IMR-90 (cell line): Measurements from ENCODE around the gene DIAPH1. TPM values are rescaled to one million over a fixed set of nuclear protein-coding genes. Genes with fewer than 3 reads are reported as not detected.

ENCODE experiments used
- ATAC-seq: fragments of 200-7000 bp; cut with Tn5 transposase; 2 replicates; pipeline ENCODE4 v1.9.1; 2020; ENCODE audit warnings: low read depth, mild to moderate bottlenecking, moderate library complexity
- BruUV-seq: library from RNA; stranded (reverse); fragments of 400-500 nt; replicated peaks from 2 replicates; lab custom pipeline; 2021; lab: Mats Ljungman, UMichigan
- CTCF ChIA-PET: fragments of 300-600 bp; formaldehyde crosslinking; extraction: SDS; loops from one replicate; lab custom pipeline; 2021; ENCODE audit warnings: antibody characterized with exemption; lab: Yijun Ruan, JAX
- POLR2A ChIA-PET: fragments of 300-600 bp; sonication (Branson Sonifier 250); formaldehyde crosslinking; loops from one replicate; lab custom pipeline; 2022; ENCODE audit warnings: antibody characterized with exemption; ENCODE audit not compliant: unreplicated experiment; lab: Charles Lee
- DNase-seq: peaks from one replicate; pipeline ENCODE4 v3.0.0; 2013
- H2AFZ ChIP-seq: replicated peaks from 2 replicates; pipeline ENCODE3; 2013; ENCODE audit warnings: low read length, mild to moderate bottlenecking; ENCODE audit not compliant: poor library complexity
- H2AK5ac ChIP-seq: 2 replicates; pipeline ENCODE4 v1.6.1; 2013; ENCODE audit warnings: low read depth, low read length, inconsistent platforms
- H2AK9ac ChIP-seq: replicated peaks from 2 replicates; pipeline ENCODE3; 2013; ENCODE audit warnings: mild to moderate bottlenecking, low read depth, low read length, moderate library complexity; ENCODE audit not compliant: poor library complexity
- H2BK120ac ChIP-seq: 2 replicates; pipeline ENCODE4 v1.6.1; 2013; ENCODE audit warnings: low read depth, low read length, inconsistent platforms
- H2BK15ac ChIP-seq: 3 replicates; pipeline ENCODE4 v1.6.1; 2013; ENCODE audit warnings: low read depth, low read length, inconsistent platforms
- H2BK20ac ChIP-seq: 2 replicates; pipeline ENCODE4 v1.6.1; 2013; ENCODE audit warnings: low read depth, mild to moderate bottlenecking, inconsistent platforms, low read length, moderate library complexity
- H2BK5ac ChIP-seq: 2 replicates; pipeline ENCODE4 v1.6.1; 2013; ENCODE audit warnings: mild to moderate bottlenecking, low read depth, low read length, inconsistent platforms; ENCODE audit not compliant: poor library complexity, severe bottlenecking
- H3K14ac ChIP-seq: replicated peaks from 2 replicates; pipeline ENCODE4 v1.6.1; 2013; ENCODE audit warnings: low read depth, low read length, inconsistent platforms
- H3K18ac ChIP-seq: 2 replicates; pipeline ENCODE4 v1.6.1; 2013; ENCODE audit warnings: low read depth, low read length, control low read depth
- H3K23ac ChIP-seq: 2 replicates; pipeline ENCODE4 v1.6.1; 2013; ENCODE audit warnings: low read depth, low read length, inconsistent platforms
- H3K27ac ChIP-seq: 2 replicates; pipeline ENCODE4 v1.5.1; 2013; ENCODE audit warnings: mild to moderate bottlenecking, control low read depth, low read length; ENCODE audit not compliant: insufficient read depth
- H3K27me3 ChIP-seq: 2 replicates; pipeline ENCODE4 v1.6.1; 2013; ENCODE audit warnings: low read length; ENCODE audit not compliant: control insufficient read depth, insufficient read depth
- H3K36me3 ChIP-seq: 2 replicates; pipeline ENCODE4 v1.6.1; 2013; ENCODE audit warnings: low read length, mixed read lengths; ENCODE audit not compliant: control insufficient read depth, insufficient read depth
- H3K4ac ChIP-seq: 2 replicates; pipeline ENCODE4 v1.6.1; 2013; ENCODE audit warnings: low read depth, low read length, inconsistent platforms
- H3K4me1 ChIP-seq: 2 replicates; pipeline ENCODE4 v1.6.1; 2013; ENCODE audit warnings: low read length, mixed read lengths; ENCODE audit not compliant: control insufficient read depth, insufficient read depth
- H3K4me2 ChIP-seq: 2 replicates; pipeline ENCODE4 v1.6.1; 2013; ENCODE audit warnings: low read depth, mild to moderate bottlenecking, control low read depth, low read length, moderate library complexity
- H3K4me3 ChIP-seq: 2 replicates; pipeline ENCODE4 v1.5.1; 2013; ENCODE audit warnings: low read depth, mild to moderate bottlenecking, control low read depth, low read length, moderate library complexity; ENCODE audit not compliant: insufficient read depth
- H3K56ac ChIP-seq: 2 replicates; pipeline ENCODE4 v1.6.1; 2013; ENCODE audit warnings: low read length, inconsistent platforms; ENCODE audit not compliant: insufficient read depth; ENCODE audit errors: extremely low read depth
- H3K79me1 ChIP-seq, 2 experiments: 2 replicates each; pipeline ENCODE4 v1.6.1; 2013; ENCODE audit warnings: low read length in 2 of 2, inconsistent platforms in 1 of 2, low read depth in 1 of 2
- H3K9ac ChIP-seq: 2 replicates; pipeline ENCODE4 v1.6.1; 2013; ENCODE audit warnings: low read depth, low read length, control low read depth
- H3K9me1 ChIP-seq: 2 replicates; pipeline ENCODE4 v1.6.1; 2013; ENCODE audit warnings: low read length, inconsistent platforms; ENCODE audit not compliant: insufficient read depth
- H3K9me3 ChIP-seq: 2 replicates; pipeline ENCODE4 v1.6.1; 2013; ENCODE audit warnings: low read length; ENCODE audit not compliant: control insufficient read depth, insufficient read depth
- H4K20me1 ChIP-seq: 2 replicates; pipeline ENCODE4 v1.6.1; 2013; ENCODE audit warnings: low read length, inconsistent platforms; ENCODE audit not compliant: insufficient read depth
- H4K5ac ChIP-seq: 2 replicates; pipeline ENCODE4 v1.6.1; 2013; ENCODE audit warnings: mild to moderate bottlenecking, low read depth, low read length, control low read depth
- H4K8ac ChIP-seq, 2 experiments: 2 replicates each; pipeline ENCODE4 v1.6.1; 2013; ENCODE audit warnings: low read depth in 2 of 2, low read length in 2 of 2, control low read depth in 1 of 2, inconsistent platforms in 1 of 2
- H4K91ac ChIP-seq: 2 replicates; pipeline ENCODE4 v1.6.1; 2013; ENCODE audit warnings: low read depth, low read length, inconsistent platforms; ENCODE audit not compliant: insufficient read depth
- MAFK ChIP-seq: IDR thresholded peaks from 2 replicates; pipeline ENCODE4 v1.6.1; 2012; ENCODE audit warnings: low read depth, low read length, improper control_type of control experiment
- MAZ ChIP-seq: IDR thresholded peaks from 2 replicates; pipeline ENCODE4 v1.6.1; 2012; ENCODE audit warnings: low read depth, mild to moderate bottlenecking, low read length, improper control_type of control experiment, moderate library complexity, borderline replicate concordance
- RFX5 ChIP-seq: IDR thresholded peaks from 2 replicates; pipeline ENCODE4 v1.8.0; 2012; ENCODE audit warnings: low read depth, mild to moderate bottlenecking, low read length, moderate library complexity
- WGBS, 2 experiments: methylation state at CpG; one replicate each; pipeline versions ENCODE4 v1.1.5 to v1.1.7; 2013; ENCODE audit warnings: missing lambda C conversion rate in 2 of 2; ENCODE audit not compliant: insufficient read length in 1 of 2; ENCODE audit errors: extremely low coverage in 2 of 2; 5-methylcytosine and 5-hydroxymethylcytosine counted together
- dilution Hi-C: fragments of 300-500 bp; cut with HindIII; formaldehyde crosslinking; loops from one replicate; pipeline ENCODE4 v1.14.3; 2018; ENCODE audit warnings: low sequenced_read_pairs; ENCODE audit not compliant: unreplicated experiment
- in situ Hi-C: fragments of 300-500 bp; cut with MboI; formaldehyde crosslinking; loops from 3 replicates; pipeline ENCODE4 v1.14.3; 2019; ENCODE audit warnings: low sequenced_read_pairs, inconsistent platforms, mixed read lengths
- intact Hi-C: fragments of 100-400 bp; cut with micrococcal nuclease; formaldehyde crosslinking; loops from 2 replicates; pipeline ENCODE4 v1.10.0; 2022
- polyA plus RNA-seq, 3 experiments: library from polyadenylated mRNA; depleted of rRNA; stranded (reverse); fragments of >200 nt; gene quantifications; 2 replicates each; pipeline ENCODE4 v1.2.3, GENCODE V29; 2012; ENCODE audit warnings: low replicate concordance in 1 of 3
- total RNA-seq: library from RNA; depleted of rRNA; stranded (reverse); fragments of >200 nt; gene quantifications from 2 replicates; pipeline ENCODE4 v1.2.3, GENCODE V29; 2012

DIAPH1 gene
- total and polyA plus RNA-seq, 2 of the 4 experiments (the other 2 are of a cell fraction), result 12.0 to 37.4 TPM

GRCh38 chr5:141488591-141489561, 129.9 kb downstream of the DIAPH1 start, which contains the start of gene PCDHGC5:
Gene PCDHGC5, plus strand, starts transcription at chr5:141489081. Its CDS starts 160 bp downstream, at chr5:141489241.
- Histone ChIP-seq H3K14ac (peak within 1 kb of the TSS; percentile 61), H2AK5ac (peak within 1 kb of the TSS; percentile 27), H4K20me1 (peaks cover 67% of the 10 kb centered on the region), H3K4me3 (no peak within 1 kb of the TSS), H3K9me3 (no peaks in the 10 kb centered on the region; the same call in 1 of the 2 replicates), H3K36me3 (peaks cover 52% of the 10 kb centered on the region), H2BK5ac (peak within 1 kb of the TSS; percentile 47), H3K4ac (peak within 1 kb of the TSS; percentile 43), H2BK15ac (no peak within 1 kb of the TSS), H3K9me1 (peaks cover 29% of the 10 kb centered on the region), H2AFZ (peak within 1 kb of the TSS; percentile 8), H3K4me1 (peaks cover 22% of the 10 kb centered on the region), H3K4me2 (peak within 1 kb of the TSS; percentile 77), H2BK120ac (no peak within 1 kb of the TSS), H3K18ac (no peak within 1 kb of the TSS), H3K27me3 (no peaks in the 10 kb centered on the region), H3K56ac (no peak within 1 kb of the TSS), H2BK20ac (no peak within 1 kb of the TSS), H3K27ac (peak within 1 kb of the TSS; percentile 54; the same call in 1 of the 2 replicates), H3K79me1 (peaks cover 29 to 77% of the 10 kb centered on the region in 2 experiments), H4K5ac (no peak within 1 kb of the TSS), H4K91ac (no peak within 1 kb of the TSS; the same call in 1 of the 2 replicates), H2AK9ac (peak within 1 kb of the TSS; percentile 57), H4K8ac (peak within 1 kb of the TSS in 1 of 2 experiments; percentile 44; a peak in 1 of 4 replicates), H3K9ac (no peak within 1 kb of the TSS), H3K23ac (peak within 1 kb of the TSS; percentile 8; the same call in 1 of the 2 replicates)
- ChIA-PET POLR2A (no interaction called here), CTCF (interaction anchor here (0.9 to 1.3 kb wide), 4 partner anchors 24 to 69 kb away, joined by 3 to 5 read pairs (median 3); no protein-coding TSS in a partner anchor)
- in situ Hi-C loops, result no loop called here
- TF ChIP-seq MAFK (peak; percentile 31), RFX5 (no peak), MAZ (0 out of 2 replicates have a peak, but pooled peaks have one; percentile 16)
- peak; percentile 87 for DNase-seq
- BruUV-seq, result no TSS peak
- 81% methylated on average over 6 of the region's 14 CpGs; no CpG with 5 or more reads in 1 of the 2 experiments for WGBS, 2 experiments
- ATAC-seq, result peak; percentile 83
- dilution Hi-C loops, result no loop called here
- intact Hi-C loops, result loop anchor here (2.0 kb wide), 1 partner anchor 20 kb away; no protein-coding TSS in a partner anchor
